H9 (cell line): ENCODE results near the gene SENP8. TPM values are rescaled to one million over a fixed set of nuclear protein-coding genes. Genes with fewer than 3 reads are reported as not detected.

Experiments
- DNase-seq: peaks from one replicate; pipeline ENCODE4 v3.0.0-alpha.2; 2017
- H2AFZ ChIP-seq: one replicate; pipeline ENCODE4 v1.6.1; 2013; ENCODE audit warnings: mild to moderate bottlenecking, low read length, control low read depth, moderate library complexity
- H2AK5ac ChIP-seq: 2 replicates; pipeline ENCODE4 v1.6.1; 2013; ENCODE audit warnings: low read length, control low read depth, mixed read lengths; ENCODE audit not compliant: insufficient read length
- H2BK120ac ChIP-seq: one replicate; pipeline ENCODE4 v1.6.1; 2013; ENCODE audit warnings: low read depth, mild to moderate bottlenecking, low read length, control low read depth, inconsistent platforms; ENCODE audit not compliant: poor library complexity, severe bottlenecking
- H2BK12ac ChIP-seq: 2 replicates; pipeline ENCODE4 v1.6.1; 2013; ENCODE audit warnings: low read length, control low read depth, mixed read lengths, low read depth; ENCODE audit not compliant: insufficient read length
- H2BK15ac ChIP-seq: 2 replicates; pipeline ENCODE4 v1.6.1; 2013; ENCODE audit warnings: low read depth, low read length, control low read depth
- H2BK20ac ChIP-seq: one replicate; pipeline ENCODE4 v1.6.1; 2013; ENCODE audit warnings: low read depth, mild to moderate bottlenecking, low read length, control low read depth, inconsistent platforms; ENCODE audit not compliant: poor library complexity, severe bottlenecking
- H2BK5ac ChIP-seq: 2 replicates; pipeline ENCODE4 v1.6.1; 2013; ENCODE audit warnings: low read length, control low read depth, mixed read lengths; ENCODE audit not compliant: insufficient read length
- H3K14ac ChIP-seq: 2 replicates; pipeline ENCODE4 v1.6.1; 2013; ENCODE audit warnings: low read length, control low read depth; ENCODE audit not compliant: insufficient read depth
- H3K18ac ChIP-seq: 2 replicates; pipeline ENCODE4 v1.6.1; 2013; ENCODE audit warnings: low read depth, mild to moderate bottlenecking, mixed read lengths, low read length, control low read depth; ENCODE audit not compliant: insufficient read length
- H3K23ac ChIP-seq: 2 replicates; pipeline ENCODE4 v1.6.1; 2013; ENCODE audit warnings: low read length, control low read depth, mixed read lengths, low read depth; ENCODE audit not compliant: insufficient read length
- H3K23me2 ChIP-seq: 2 replicates; pipeline ENCODE4 v1.6.1; 2013; ENCODE audit warnings: low read depth, mild to moderate bottlenecking, mixed read lengths, low read length, control low read depth; ENCODE audit not compliant: insufficient read length, poor library complexity, severe bottlenecking
- H3K27ac ChIP-seq: 2 replicates; pipeline ENCODE4 v1.5.1; 2013; ENCODE audit warnings: low read length, control low read depth, mixed read lengths, low read depth; ENCODE audit not compliant: insufficient read length
- H3K27me3 ChIP-seq: 2 replicates; pipeline ENCODE4 v1.6.1; 2013; ENCODE audit warnings: low read length, control low read depth, inconsistent platforms; ENCODE audit not compliant: insufficient read depth
- H3K4ac ChIP-seq: 2 replicates; pipeline ENCODE4 v1.6.1; 2013; ENCODE audit warnings: low read depth, mild to moderate bottlenecking, control low read depth, inconsistent platforms, low read length, moderate library complexity
- H3K4me1 ChIP-seq: 2 replicates; pipeline ENCODE4 v1.6.1; 2013; ENCODE audit warnings: low read length, control low read depth, inconsistent platforms; ENCODE audit not compliant: insufficient read depth
- H3K4me2 ChIP-seq: 2 replicates; pipeline ENCODE4 v1.6.1; 2013; ENCODE audit warnings: low read length, control low read depth, mixed read lengths; ENCODE audit not compliant: insufficient read length, insufficient read depth
- H3K56ac ChIP-seq: 2 replicates; pipeline ENCODE4 v1.6.1; 2013; ENCODE audit warnings: low read depth, mild to moderate bottlenecking, mixed read lengths, low read length, control low read depth; ENCODE audit not compliant: insufficient read length
- H3K79me1 ChIP-seq: 2 replicates; pipeline ENCODE4 v1.6.1; 2013; ENCODE audit warnings: low read depth, mild to moderate bottlenecking, moderate library complexity, low read length, control low read depth, inconsistent platforms; ENCODE audit not compliant: insufficient read depth, poor library complexity, severe bottlenecking
- H3K79me2 ChIP-seq: 2 replicates; pipeline ENCODE4 v1.6.1; 2013; ENCODE audit warnings: low read length, control low read depth, inconsistent platforms; ENCODE audit not compliant: insufficient read depth
- H3K9ac ChIP-seq: 2 replicates; pipeline ENCODE4 v1.6.1; 2013; ENCODE audit warnings: low read length, control low read depth, mixed read lengths; ENCODE audit not compliant: insufficient read length; ENCODE audit errors: extremely low read depth
- H3K9me3 ChIP-seq: one replicate; pipeline ENCODE4 v1.6.1; 2013; ENCODE audit warnings: low read depth, low read length, inconsistent platforms; ENCODE audit not compliant: control insufficient read depth
- H3T11ph ChIP-seq: one replicate; pipeline ENCODE4 v1.6.1; 2013; ENCODE audit warnings: mild to moderate bottlenecking, low read length, control low read depth, inconsistent platforms
- H4K20me1 ChIP-seq: one replicate; pipeline ENCODE4 v1.6.1; 2013; ENCODE audit not compliant: control insufficient read depth, insufficient read length, insufficient read depth
- H4K5ac ChIP-seq: 2 replicates; pipeline ENCODE4 v1.6.1; 2013; ENCODE audit warnings: low read depth, mild to moderate bottlenecking, mixed read lengths, low read length, control low read depth; ENCODE audit not compliant: insufficient read length
- H4K8ac ChIP-seq: replicated peaks from 2 replicates; pipeline ENCODE4 v1.6.1; 2013; ENCODE audit warnings: low read length, control low read depth, mixed read lengths, low read depth; ENCODE audit not compliant: insufficient read length
- H4K91ac ChIP-seq: 2 replicates; pipeline ENCODE4 v1.6.1; 2013; ENCODE audit warnings: low read depth, mild to moderate bottlenecking, moderate library complexity, mixed read lengths, low read length, control low read depth; ENCODE audit not compliant: insufficient read length
- H3K27ac Mint-ChIP-seq, 3 experiments: 2 replicates in 2 of 3; 3 replicates in 1 of 3; pipeline ENCODE4 v1.8.0; 2020 to 2021; ENCODE audit warnings: mixed read lengths in 3 of 3, mild to moderate bottlenecking in 1 of 3, moderate library complexity in 1 of 3
- H3K27me3 Mint-ChIP-seq: 2 replicates; pipeline ENCODE4 v1.8.0; 2021; ENCODE audit warnings: low read depth, mild to moderate bottlenecking, moderate library complexity, mixed read lengths
- H3K36me3 Mint-ChIP-seq, 3 experiments: 2 replicates in 2 of 3; 3 replicates in 1 of 3; pipeline ENCODE4 v1.8.0; 2020 to 2021; ENCODE audit warnings: low read depth in 3 of 3, mixed read lengths in 3 of 3; ENCODE audit not compliant: insufficient read depth in 1 of 3
- H3K4me1 Mint-ChIP-seq, 2 experiments: 2 replicates each; pipeline ENCODE4 v1.8.0; 2020; ENCODE audit warnings: mixed read lengths in 2 of 2
- H3K4me3 Mint-ChIP-seq, 2 experiments: 2 replicates in 1 of 2; 3 replicates in 1 of 2; pipeline ENCODE4 v1.8.0; 2020 to 2021; ENCODE audit warnings: mild to moderate bottlenecking in 2 of 2, mixed read lengths in 2 of 2, moderate library complexity in 1 of 2
- H3K9me3 Mint-ChIP-seq, 2 experiments: 2 replicates in 1 of 2; 3 replicates in 1 of 2; pipeline ENCODE4 v1.8.0; 2020; ENCODE audit warnings: mild to moderate bottlenecking in 2 of 2, mixed read lengths in 2 of 2, moderate library complexity in 1 of 2
- WGBS: extraction: QIAGEN DNeasy Blood & Tissue Kit; methylation state at CpG from one replicate; pipeline ENCODE4 v1.1.7; 2013; ENCODE audit warnings: missing lambda C conversion rate, low lambda C conversion rate, mixed read lengths; ENCODE audit not compliant: insufficient read length; ENCODE audit errors: extremely low coverage; 5-methylcytosine and 5-hydroxymethylcytosine counted together
- total RNA-seq: library from RNA; stranded (reverse); gene quantifications from 2 replicates; pipeline ENCODE4 v1.2.1, GENCODE V29; 2021
- TF ChIP-seq, protein P1 (sequence below): fragments of 200-600 bp; sonication (generic); conservative IDR thresholded peaks from 3 replicates; pipeline ENCODE4 v1.8.0; 2021; ENCODE audit warnings: antibody characterized with exemption, mild to moderate bottlenecking

SENP8 gene
- total RNA-seq, 1 experiment from 2014 or later, result 4.8 TPM

DNA sequence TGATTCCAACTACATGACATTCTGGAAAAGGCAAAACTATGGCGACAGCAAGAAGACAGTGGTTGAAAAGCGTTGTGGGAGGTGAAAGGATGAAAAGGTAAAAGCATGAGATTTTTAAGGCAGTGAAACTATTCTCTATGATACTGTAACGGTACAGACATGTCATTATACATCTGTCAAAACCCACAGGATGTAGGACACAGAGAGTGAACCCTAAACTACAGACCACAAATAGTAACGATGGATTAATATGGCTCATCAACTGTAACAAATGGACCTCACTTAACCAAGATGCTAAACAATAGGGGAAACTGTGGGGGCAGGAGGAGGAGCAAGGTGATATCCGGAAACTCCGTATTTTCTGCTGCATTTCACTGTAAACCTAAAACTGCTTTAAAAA, 39.3 kb upstream of the SENP8 start:
- Mint-ChIP-seq H3K27ac (no peak overlapping the region), H3K4me3 (no peak overlapping the region), H3K36me3 (peaks cover 3 to 6% (median 4%) of the 10 kb centered on the region in 3 experiments; a peak in 3 of 7 replicates), H3K9me3 (peaks cover 3 to 5% of the 10 kb centered on the region in 2 experiments; a peak in 4 of 5 replicates), H3K4me1 (no peaks in the 10 kb centered on the region), H3K27me3 (no peaks in the 10 kb centered on the region; the same call in none of the 2 replicates)
- Histone ChIP-seq H3K18ac (no peak overlapping the region), H2AFZ (no peak overlapping the region), H3K27me3 (no peaks in the 10 kb centered on the region), H3K79me2 (no peaks in the 10 kb centered on the region), H3K56ac (no peak overlapping the region), H2BK5ac (no peak overlapping the region), H3K4ac (no peak overlapping the region), H2BK120ac (no peak overlapping the region), H4K91ac (no peak overlapping the region), H2BK12ac (no peak overlapping the region), H3K14ac (no peak overlapping the region), H3K79me1 (no peaks in the 10 kb centered on the region), H3K4me1 (no peaks in the 10 kb centered on the region), H4K5ac (no peak overlapping the region), H4K8ac (no peak overlapping the region), H2BK15ac (no peak overlapping the region), H3K4me2 (no peak overlapping the region), H3K9me3 (no peaks in the 10 kb centered on the region), H3K23ac (no peak overlapping the region), H2AK5ac (no peak overlapping the region), H3K27ac (no peak overlapping the region), H3K23me2 (no peaks in the 10 kb centered on the region), H3T11ph (no peak overlapping the region), H3K9ac (no peak overlapping the region), H4K20me1 (no peaks in the 10 kb centered on the region), H2BK20ac (no peak overlapping the region)
- DNase-seq, result no peak
- TF ChIP-seq, protein P1, sequence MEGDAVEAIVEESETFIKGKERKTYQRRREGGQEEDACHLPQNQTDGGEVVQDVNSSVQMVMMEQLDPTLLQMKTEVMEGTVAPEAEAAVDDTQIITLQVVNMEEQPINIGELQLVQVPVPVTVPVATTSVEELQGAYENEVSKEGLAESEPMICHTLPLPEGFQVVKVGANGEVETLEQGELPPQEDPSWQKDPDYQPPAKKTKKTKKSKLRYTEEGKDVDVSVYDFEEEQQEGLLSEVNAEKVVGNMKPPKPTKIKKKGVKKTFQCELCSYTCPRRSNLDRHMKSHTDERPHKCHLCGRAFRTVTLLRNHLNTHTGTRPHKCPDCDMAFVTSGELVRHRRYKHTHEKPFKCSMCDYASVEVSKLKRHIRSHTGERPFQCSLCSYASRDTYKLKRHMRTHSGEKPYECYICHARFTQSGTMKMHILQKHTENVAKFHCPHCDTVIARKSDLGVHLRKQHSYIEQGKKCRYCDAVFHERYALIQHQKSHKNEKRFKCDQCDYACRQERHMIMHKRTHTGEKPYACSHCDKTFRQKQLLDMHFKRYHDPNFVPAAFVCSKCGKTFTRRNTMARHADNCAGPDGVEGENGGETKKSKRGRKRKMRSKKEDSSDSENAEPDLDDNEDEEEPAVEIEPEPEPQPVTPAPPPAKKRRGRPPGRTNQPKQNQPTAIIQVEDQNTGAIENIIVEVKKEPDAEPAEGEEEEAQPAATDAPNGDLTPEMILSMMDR, result no peak
- no CpG with 5 or more reads among the region's 6 CpGs for WGBS
